DOHH2 (cell line): ENCODE results near the gene CMTM2.

Experiments used
- CTCF ChIP-seq: fragments of 200-600 bp; sonication (generic); IDR thresholded peaks from one replicate; pipeline ENCODE4 v1.5.1; 2014; ENCODE audit warnings: antibody characterized with exemption, mild to moderate bottlenecking, low read depth, low read length; ENCODE audit not compliant: poor library complexity, severe bottlenecking
- EZH2phosphoT487 ChIP-seq: fragments of 200-600 bp; sonication (generic); IDR thresholded peaks from 2 replicates; pipeline ENCODE4 v1.6.1; 2017; ENCODE audit warnings: borderline replicate concordance, mild to moderate bottlenecking, antibody characterized with exemption, low read length, moderate library complexity, mixed read lengths

- no peak for TF ChIP-seq CTCF
- TF ChIP-seq EZH2phosphoT487, result no peak
These were observed 3.0 kb upstream of the CMTM2 start for GRCh38 chr16:66576296-66576695.
